ENCODE results near the gene CPSF4L. TPM values are rescaled to one million over a fixed set of nuclear protein-coding genes. Genes with fewer than 3 reads are reported as not detected.
A peak's percentile ranks its signal among the peaks of the same experiment; 100 is the strongest.

The CPSF4L gene, protein sequence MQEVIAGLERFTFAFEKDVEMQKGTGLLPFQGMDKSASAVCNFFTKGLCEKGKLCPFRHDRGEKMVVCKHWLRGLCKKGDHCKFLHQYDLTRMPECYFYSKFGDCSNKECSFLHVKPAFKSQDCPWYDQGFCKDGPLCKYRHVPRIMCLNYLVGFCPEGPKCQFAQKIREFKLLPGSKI
- polyA plus RNA-seq (not detected in 3 replicates), polyA minus RNA-seq (not detected in 3 replicates)
- polyA plus RNA-seq (2011; ENCODE audit: low read depth): not detected
- polyA plus RNA-seq (2011; cell fraction: cytosol; rRNA removed): not detected in 2 replicates
- polyA plus RNA-seq (2011; cell fraction: nucleus; rRNA removed): not detected in 2 replicates
- not detected in 2 replicates for polyA plus RNA-seq (2012; ENCODE audit: low replicate concordance)
- polyA minus RNA-seq (2011; cell fraction: cytosol; rRNA and poly(A)+ RNA removed): not detected
- not detected in 2 replicates for polyA minus RNA-seq (2011; cell fraction: nucleus; rRNA and poly(A)+ RNA removed)

DNA sequence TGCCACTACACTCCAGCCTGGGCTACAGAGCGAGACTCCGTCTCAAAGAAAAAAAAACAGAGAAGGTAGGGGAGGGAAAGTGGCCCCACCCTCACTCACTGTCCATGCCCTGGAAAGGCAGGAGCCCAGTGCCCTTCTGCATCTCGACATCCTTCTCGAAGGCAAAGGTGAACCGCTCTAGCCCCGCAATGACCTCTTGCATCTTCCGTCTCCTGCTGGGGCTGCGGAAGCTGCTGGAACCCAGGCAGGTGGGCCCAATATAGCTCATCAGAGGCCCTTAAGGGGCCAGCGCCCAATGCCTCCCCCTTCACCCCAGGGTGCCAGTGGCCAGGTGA is at the start of gene CPSF4L:
Gene CPSF4L, minus strand, starts transcription at position 264 of the 335 bp plus-strand sequence. Its CDS starts 62 bp downstream, at position 202.
- no peaks in the 10 kb centered on the region for H3K9me3 ChIP-seq (ENCODE audit: control insufficient read depth, low read depth, low read length)
- no peaks in the 10 kb centered on the region for H3K79me2 ChIP-seq (ENCODE audit: control insufficient read depth, insufficient read depth, low read length)
- H3K27me3 ChIP-seq (ENCODE audit: control insufficient read depth, extremely low read depth, insufficient read depth, low read length): no peaks in the 10 kb centered on the region
- FAIRE-seq: no peak
- no peaks in the 10 kb centered on the region for H3K9me1 ChIP-seq (ENCODE audit: control insufficient read depth, extremely low read depth, insufficient read depth, low read length)
- peak within 1 kb of the TSS; percentile 32 for H3K4me2 ChIP-seq (ENCODE audit: control insufficient read depth, extremely low read depth, insufficient read depth, low read depth, low read length)
- H3K4me3 ChIP-seq (ENCODE audit: control insufficient read depth in 2 of 3, extremely low read depth in 1 of 3, insufficient read depth in 2 of 3, low read depth in 1 of 3, low read length in 3 of 3): no peak within 1 kb of the TSS
- dilution Hi-C loops (cut with MboI; ENCODE audit: extremely low pct_ligation_motif_present, low sequenced_read_pairs): no loop called here
- TF ChIP-seq, protein P1, sequence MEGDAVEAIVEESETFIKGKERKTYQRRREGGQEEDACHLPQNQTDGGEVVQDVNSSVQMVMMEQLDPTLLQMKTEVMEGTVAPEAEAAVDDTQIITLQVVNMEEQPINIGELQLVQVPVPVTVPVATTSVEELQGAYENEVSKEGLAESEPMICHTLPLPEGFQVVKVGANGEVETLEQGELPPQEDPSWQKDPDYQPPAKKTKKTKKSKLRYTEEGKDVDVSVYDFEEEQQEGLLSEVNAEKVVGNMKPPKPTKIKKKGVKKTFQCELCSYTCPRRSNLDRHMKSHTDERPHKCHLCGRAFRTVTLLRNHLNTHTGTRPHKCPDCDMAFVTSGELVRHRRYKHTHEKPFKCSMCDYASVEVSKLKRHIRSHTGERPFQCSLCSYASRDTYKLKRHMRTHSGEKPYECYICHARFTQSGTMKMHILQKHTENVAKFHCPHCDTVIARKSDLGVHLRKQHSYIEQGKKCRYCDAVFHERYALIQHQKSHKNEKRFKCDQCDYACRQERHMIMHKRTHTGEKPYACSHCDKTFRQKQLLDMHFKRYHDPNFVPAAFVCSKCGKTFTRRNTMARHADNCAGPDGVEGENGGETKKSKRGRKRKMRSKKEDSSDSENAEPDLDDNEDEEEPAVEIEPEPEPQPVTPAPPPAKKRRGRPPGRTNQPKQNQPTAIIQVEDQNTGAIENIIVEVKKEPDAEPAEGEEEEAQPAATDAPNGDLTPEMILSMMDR (optimal IDR thresholded peaks at IDR 0.05 in 1 of 3, IDR thresholded peaks at IDR 0.05 in 1 of 3, conservative IDR thresholded peaks at IDR 0.05 in 1 of 3; ENCODE audit: extremely low read depth in 1 of 3, insufficient read depth in 2 of 3, low read length in 3 of 3): no peak
- no peak for TF ChIP-seq EZH2 (IDR thresholded peaks at IDR 0.05; ENCODE audit: low read length)
- H3K4me1 ChIP-seq (ENCODE audit: control insufficient read depth, extremely low read depth, insufficient read depth, low read length): peaks cover 8% of the 10 kb centered on the region
- H4K20me1 ChIP-seq (ENCODE audit: control insufficient read depth, extremely low read depth, insufficient read depth, low read length): no peaks in the 10 kb centered on the region
- no peak for DNase-seq (ENCODE audit: low read depth, low spot score)
- no peak within 1 kb of the TSS for H3K27ac ChIP-seq (ENCODE audit: control insufficient read depth, insufficient read depth, low read length)
- no peaks in the 10 kb centered on the region for H3K36me3 ChIP-seq (ENCODE audit: control insufficient read depth in 2 of 2, extremely low read depth in 1 of 2, insufficient read depth in 2 of 2, low read length in 2 of 2)
- peak within 1 kb of the TSS; percentile 74 for H2AFZ ChIP-seq (ENCODE audit: control insufficient read depth, low read length)
- no peak within 1 kb of the TSS for H3K9ac ChIP-seq (ENCODE audit: control insufficient read depth, extremely low read depth, insufficient read depth, low read length)

GRCh38 chr17:73311428-73311780 is 49.7 kb upstream of the CPSF4L start:
- Histone ChIP-seq H3K27me3 (ENCODE audit: control insufficient read depth, extremely low read depth, insufficient read depth, low read length) (no peaks in the 10 kb centered on the region), H3K27ac (ENCODE audit: control insufficient read depth, insufficient read depth, low read length) (peak overlapping the region; percentile 86), H2AFZ (ENCODE audit: control insufficient read depth, low read length) (peak overlapping the region; percentile 98), H3K9ac (ENCODE audit: control insufficient read depth, extremely low read depth, insufficient read depth, low read length) (peak overlapping the region; percentile 92), H3K9me1 (ENCODE audit: control insufficient read depth, extremely low read depth, insufficient read depth, low read length) (no peaks in the 10 kb centered on the region), H3K4me2 (ENCODE audit: control insufficient read depth, extremely low read depth, insufficient read depth, low read depth, low read length) (peak overlapping the region; percentile 67), H3K36me3 (ENCODE audit: control insufficient read depth in 2 of 2, extremely low read depth in 1 of 2, insufficient read depth in 2 of 2, low read length in 2 of 2) (no peaks in the 10 kb centered on the region), H4K20me1 (ENCODE audit: control insufficient read depth, extremely low read depth, insufficient read depth, low read length) (no peaks in the 10 kb centered on the region), H3K4me1 (ENCODE audit: control insufficient read depth, extremely low read depth, insufficient read depth, low read length) (peaks cover 51% of the 10 kb centered on the region), H3K79me2 (ENCODE audit: control insufficient read depth, insufficient read depth, low read length) (peaks cover 22% of the 10 kb centered on the region), H3K9me3 (ENCODE audit: control insufficient read depth, low read depth, low read length) (no peaks in the 10 kb centered on the region), H3K4me3 (ENCODE audit: control insufficient read depth in 2 of 3, extremely low read depth in 1 of 3, insufficient read depth in 2 of 3, low read depth in 1 of 3, low read length in 3 of 3) (peak overlapping the region; percentile 75 to 93 (median 86))
- DNase-seq (ENCODE audit: low read depth, low spot score): no peak
- FAIRE-seq: no peak
- TF ChIP-seq EZH2 (IDR thresholded peaks at IDR 0.05; ENCODE audit: low read length): no peak
- TF ChIP-seq, protein P1 (optimal IDR thresholded peaks at IDR 0.05 in 1 of 3, IDR thresholded peaks at IDR 0.05 in 1 of 3, conservative IDR thresholded peaks at IDR 0.05 in 1 of 3; ENCODE audit: extremely low read depth in 1 of 3, insufficient read depth in 2 of 3, low read length in 3 of 3): no peak
- dilution Hi-C loops (cut with MboI; ENCODE audit: extremely low pct_ligation_motif_present, low sequenced_read_pairs): no loop called here
